ENCODE measurements around the gene C20orf96. TPM values are rescaled to one million over a fixed set of nuclear protein-coding genes. Genes with fewer than 3 reads are reported as not detected.

C20orf96 gene
- total and polyA plus RNA-seq, 2 donors (not counting 1 experiment from before 2014, with no cell fraction given), result 4.7 to 7.5 TPM

- Mint-ChIP-seq H3K4me3 (peak within 1 kb of the TSS; percentile 99), H3K9me3 (ENCODE audit: insufficient read depth) (no peaks in the 10 kb centered on the region), H3K27me3 (no peaks in the 10 kb centered on the region), H3K27ac (peak within 1 kb of the TSS; percentile 100), H3K4me1 (peaks cover 40% of the 10 kb centered on the region)
- Histone ChIP-seq H3K27me3 (replicated peaks in 1 of 4; ENCODE audit: control extremely low read depth in 1 of 4, control insufficient read depth in 3 of 4, insufficient read depth in 4 of 4, low read length in 3 of 4) (no peaks in the 10 kb centered on the region), H3K36me3 (replicated peaks in 1 of 2; ENCODE audit: control extremely low read depth in 1 of 2, control insufficient read depth in 1 of 2, extremely low read depth in 1 of 2, insufficient read depth in 2 of 2, low read length in 1 of 2) (peaks cover 0 to 9% of the 10 kb centered on the region in 2 experiments), H2AFZ (ENCODE audit: insufficient read depth, low read depth, low read length, poor library complexity, severe bottlenecking) (peak within 1 kb of the TSS; percentile 82), H3K27ac (ENCODE audit: low read length in 2 of 2) (peak within 1 kb of the TSS; percentile 85 to 88), H3K4me2 (replicated peaks; ENCODE audit: low read depth, low read length, poor library complexity, severe bottlenecking) (peak within 1 kb of the TSS; percentile 93), H3K79me2 (ENCODE audit: control insufficient read depth, insufficient read depth, low read length) (peaks cover 34% of the 10 kb centered on the region), H4K20me1 (ENCODE audit: control insufficient read depth, insufficient read depth, low read length, poor library complexity, severe bottlenecking) (peaks cover 28% of the 10 kb centered on the region), H3K4me3 (ENCODE audit: control extremely low read depth in 1 of 5, extremely low read depth in 1 of 5, insufficient read depth in 1 of 5, low read depth in 2 of 5, low read length in 4 of 5) (peak within 1 kb of the TSS; percentile 84 to 94 (median 90)), H3K9ac (ENCODE audit: low read length) (peak within 1 kb of the TSS; percentile 90), H3K4me1 (ENCODE audit: control insufficient read depth in 2 of 2, insufficient read depth in 2 of 2, low read length in 2 of 2) (peaks cover 16 to 27% of the 10 kb centered on the region in 2 donors), H3K9me3 (ENCODE audit: control extremely low read depth in 1 of 3, control insufficient read depth in 2 of 3, insufficient read depth in 1 of 3, low read length in 2 of 3) (no peaks in the 10 kb centered on the region)
- CTCF ChIA-PET, result interaction anchor here (0.8 to 7.7 kb wide), 5 partner anchors 26 to 33 kb away, joined by 3 to 58 read pairs (median 4); partner anchors contain the start of gene SOX12
- POLR2A ChIA-PET, result interaction anchor here (0.6 to 2.7 kb wide), 6 partner anchors 27 to 347 kb away, joined by 3 to 35 read pairs (median 4); partner anchors contain the start of genes CSNK2A1 and SOX12
- peak; percentile 94 for DNase-seq
- under 1% methylated on average over 89 of the region's 99 CpGs for WGBS (ENCODE audit: insufficient coverage)
- TF ChIP-seq EZH2 (IDR thresholded peaks at IDR 0.05; ENCODE audit: borderline replicate concordance, insufficient read depth, low read depth, low read length, poor library complexity, severe bottlenecking), result no peak
- peak; percentile 19 for TF ChIP-seq CTCF (IDR thresholded peaks at IDR 0.05)
- intact Hi-C loops (cut with micrococcal nuclease), result loop anchor here (1.0 kb wide), 3 partner anchors 27 to 246 kb away; partner anchors contain the start of gene CSNK2A1
- peak; percentile 86 for ATAC-seq (ENCODE audit: low read depth)
Measured at GRCh38 chr20:297098-297924, 6.8 kb upstream of the C20orf96 start, which contains the start of gene ZCCHC3. Gene ZCCHC3 (plus strand): TSS chr20:297570. CDS start chr20:297587, 17 bp downstream.
